ENCODE data around the gene TCF23. TPM values are rescaled to one million over a fixed set of nuclear protein-coding genes. Genes with fewer than 3 reads are reported as not detected.
"Not testable (repeated sequence)": the region's sequence is repeated elsewhere in the genome, so short reads cannot be mapped to it uniquely, and the experiment has no call there.

TCF23 gene
- total RNA-seq, 1 donor from 2014 or later: not detected

DNA sequence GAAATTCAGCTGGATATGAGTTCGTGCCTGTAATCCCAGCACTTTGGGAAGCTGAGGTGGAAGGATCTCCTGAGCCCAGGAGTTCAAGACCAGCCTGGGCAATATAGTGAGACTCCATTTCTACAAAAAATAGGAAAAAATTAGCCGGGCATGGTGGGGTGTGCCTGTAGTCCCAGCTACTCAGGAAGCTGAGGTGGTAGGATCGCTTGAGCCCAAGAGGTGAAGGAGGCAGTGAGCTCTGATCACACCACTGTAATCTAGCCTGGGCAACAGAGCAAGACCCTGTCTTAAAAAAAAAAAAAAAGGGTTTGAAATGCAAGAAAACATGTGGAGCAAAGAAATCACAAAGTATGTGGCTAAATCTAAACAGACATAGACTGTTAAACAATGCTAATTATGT is 39.7 kb upstream of the TCF23 start:
- FAIRE-seq (no peak), DNase-seq (ENCODE audit: low read depth) (no peak)
- no peak for TF ChIP-seq EZH2 (IDR thresholded peaks at IDR 0.05; ENCODE audit: insufficient read depth, low read length)
- TF ChIP-seq, protein P1, sequence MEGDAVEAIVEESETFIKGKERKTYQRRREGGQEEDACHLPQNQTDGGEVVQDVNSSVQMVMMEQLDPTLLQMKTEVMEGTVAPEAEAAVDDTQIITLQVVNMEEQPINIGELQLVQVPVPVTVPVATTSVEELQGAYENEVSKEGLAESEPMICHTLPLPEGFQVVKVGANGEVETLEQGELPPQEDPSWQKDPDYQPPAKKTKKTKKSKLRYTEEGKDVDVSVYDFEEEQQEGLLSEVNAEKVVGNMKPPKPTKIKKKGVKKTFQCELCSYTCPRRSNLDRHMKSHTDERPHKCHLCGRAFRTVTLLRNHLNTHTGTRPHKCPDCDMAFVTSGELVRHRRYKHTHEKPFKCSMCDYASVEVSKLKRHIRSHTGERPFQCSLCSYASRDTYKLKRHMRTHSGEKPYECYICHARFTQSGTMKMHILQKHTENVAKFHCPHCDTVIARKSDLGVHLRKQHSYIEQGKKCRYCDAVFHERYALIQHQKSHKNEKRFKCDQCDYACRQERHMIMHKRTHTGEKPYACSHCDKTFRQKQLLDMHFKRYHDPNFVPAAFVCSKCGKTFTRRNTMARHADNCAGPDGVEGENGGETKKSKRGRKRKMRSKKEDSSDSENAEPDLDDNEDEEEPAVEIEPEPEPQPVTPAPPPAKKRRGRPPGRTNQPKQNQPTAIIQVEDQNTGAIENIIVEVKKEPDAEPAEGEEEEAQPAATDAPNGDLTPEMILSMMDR (IDR thresholded peaks at IDR 0.05; ENCODE audit: insufficient read depth, low read depth, low read length): no peak
- Histone ChIP-seq H3K9ac (ENCODE audit: low read length) (no peak overlapping the region), H3K36me3 (ENCODE audit: insufficient read depth, low read length) (no peaks in the 10 kb centered on the region), H3K27me3 (ENCODE audit: insufficient read depth, low read length) (peaks cover 11% of the 10 kb centered on the region), H2AFZ (ENCODE audit: low read depth, low read length) (no peak overlapping the region), H4K20me1 (ENCODE audit: insufficient read depth, low read length) (no peaks in the 10 kb centered on the region), H3K27ac (ENCODE audit: low read depth, low read length) (no peak overlapping the region), H3K4me3 (ENCODE audit: insufficient read depth, low read depth, low read length) (no peak overlapping the region), H3K4me2 (ENCODE audit: low read length) (no peak overlapping the region), H3K9me3 (ENCODE audit: insufficient read depth, low read depth, low read length) (no peaks in the 10 kb centered on the region), H3K4me1 (ENCODE audit: insufficient read depth, low read length) (no peaks in the 10 kb centered on the region), H3K79me2 (ENCODE audit: insufficient read depth, low read length) (no peaks in the 10 kb centered on the region)
- H3K4me3 Mint-ChIP-seq (ENCODE audit: unreplicated experiment): no peak overlapping the region
- peaks cover 3% of the 10 kb centered on the region for H3K9me3 Mint-ChIP-seq (ENCODE audit: unreplicated experiment)
- no peak overlapping the region for H3K27ac Mint-ChIP-seq (ENCODE audit: unreplicated experiment)
- H3K27me3 Mint-ChIP-seq (ENCODE audit: low read depth, unreplicated experiment): peaks cover 34% of the 10 kb centered on the region
- no peaks in the 10 kb centered on the region for H3K4me1 Mint-ChIP-seq (ENCODE audit: low read depth, unreplicated experiment)
- no peaks in the 10 kb centered on the region for H3K36me3 Mint-ChIP-seq (ENCODE audit: low read depth, unreplicated experiment)

- not testable (repeated sequence) for H3K27ac Mint-ChIP-seq (ENCODE audit: unreplicated experiment)
Measured at GRCh38 chr2:27110603-27111352, 38.0 kb upstream of the TCF23 start.

DNA sequence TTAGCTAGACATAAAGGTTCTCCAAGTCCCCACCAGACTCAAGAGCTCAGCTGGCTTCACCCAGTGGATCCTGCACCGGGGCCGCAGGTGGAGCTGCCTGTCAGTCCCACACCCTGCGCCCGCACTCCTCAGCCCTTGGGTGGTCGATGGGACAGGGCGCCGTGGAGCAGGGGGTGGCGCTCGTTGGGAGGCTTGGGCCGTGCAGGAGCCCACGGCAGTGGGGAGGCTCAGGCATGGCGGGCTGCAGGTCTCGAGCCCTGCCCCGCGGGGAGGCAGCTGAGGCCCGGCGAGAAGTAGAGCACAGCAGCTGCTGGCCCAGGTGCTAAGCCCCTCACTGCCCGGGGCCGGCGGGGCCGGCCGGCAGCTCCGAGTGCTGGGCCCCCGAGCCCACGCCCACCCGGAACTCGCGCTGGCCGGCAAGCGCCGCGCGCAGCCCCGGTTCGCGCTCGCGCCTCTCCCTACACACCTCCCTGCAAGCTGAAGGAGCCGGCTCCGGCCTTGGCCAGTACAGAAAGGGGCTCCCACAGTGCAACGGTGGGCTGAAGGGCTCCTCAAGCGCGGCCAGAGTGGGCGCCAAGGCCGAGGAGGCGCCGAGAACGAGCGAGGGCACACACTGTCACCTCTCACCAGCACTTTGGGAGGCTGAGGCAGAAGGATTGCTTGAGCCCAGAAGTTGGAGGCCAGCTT is 37.3 kb upstream of the TCF23 start:
- H3K4me2 ChIP-seq (ENCODE audit: low read length); H3K36me3 ChIP-seq (ENCODE audit: insufficient read depth, low read length); H3K9me3 ChIP-seq (ENCODE audit: insufficient read depth, low read depth, low read length); H3K4me1 Mint-ChIP-seq (ENCODE audit: low read depth, unreplicated experiment); H3K27ac Mint-ChIP-seq (ENCODE audit: unreplicated experiment); H3K9me3 Mint-ChIP-seq (ENCODE audit: unreplicated experiment); H3K27me3 ChIP-seq (ENCODE audit: insufficient read depth, low read length); DNase-seq (ENCODE audit: low read depth); H3K9ac ChIP-seq (ENCODE audit: low read length); H3K27ac ChIP-seq (ENCODE audit: low read depth, low read length); H3K36me3 Mint-ChIP-seq (ENCODE audit: low read depth, unreplicated experiment); H3K79me2 ChIP-seq (ENCODE audit: insufficient read depth, low read length); FAIRE-seq; H2AFZ ChIP-seq (ENCODE audit: low read depth, low read length); H3K4me1 ChIP-seq (ENCODE audit: insufficient read depth, low read length); H4K20me1 ChIP-seq (ENCODE audit: insufficient read depth, low read length); H3K4me3 ChIP-seq (ENCODE audit: insufficient read depth, low read depth, low read length); H3K4me3 Mint-ChIP-seq (ENCODE audit: unreplicated experiment): not testable (repeated sequence)
- H3K27me3 Mint-ChIP-seq (ENCODE audit: low read depth, unreplicated experiment): peaks cover 28% of the 10 kb centered on the region

More at GRCh38 chr2:27110603-27111352, 38.0 kb upstream of the TCF23 start:
- not testable (repeated sequence) for H3K9me3 Mint-ChIP-seq (ENCODE audit: unreplicated experiment); H3K79me2 ChIP-seq (ENCODE audit: insufficient read depth, low read length); FAIRE-seq; H3K9me3 ChIP-seq (ENCODE audit: insufficient read depth, low read depth, low read length); H4K20me1 ChIP-seq (ENCODE audit: insufficient read depth, low read length); H3K4me1 ChIP-seq (ENCODE audit: insufficient read depth, low read length); H2AFZ ChIP-seq (ENCODE audit: low read depth, low read length); H3K36me3 ChIP-seq (ENCODE audit: insufficient read depth, low read length); H3K4me3 ChIP-seq (ENCODE audit: insufficient read depth, low read depth, low read length); H3K36me3 Mint-ChIP-seq (ENCODE audit: low read depth, unreplicated experiment); DNase-seq (ENCODE audit: low read depth); H3K9ac ChIP-seq (ENCODE audit: low read length); H3K27me3 ChIP-seq (ENCODE audit: insufficient read depth, low read length); H3K4me2 ChIP-seq (ENCODE audit: low read length); H3K27ac ChIP-seq (ENCODE audit: low read depth, low read length); H3K4me1 Mint-ChIP-seq (ENCODE audit: low read depth, unreplicated experiment); H3K4me3 Mint-ChIP-seq (ENCODE audit: unreplicated experiment)
- H3K27me3 Mint-ChIP-seq (ENCODE audit: low read depth, unreplicated experiment): peaks cover 32% of the 10 kb centered on the region

All from astrocyte (in vitro differentiated cells and primary cell).